Coronary artery (tissue), 2 donors: ENCODE measurements around the gene TCP11L2.
"Not testable (repeated sequence)": the region's sequence is repeated elsewhere in the genome, so short reads cannot be mapped to it uniquely, and the experiment has no call there.

Source experiments
- DNase-seq: peaks from one replicate; pipeline ENCODE4 v3.0.0-alpha.2; 2017; ENCODE audit warnings: low spot score
- H3K27ac ChIP-seq, 2 donors: fragments of 200-600 bp; sonication (generic); one replicate each; pipeline ENCODE4 v1.5.1; 2016 to 2019
- H3K4me3 ChIP-seq: fragments of 200-600 bp; sonication (generic); 2 replicates; pipeline ENCODE4 v1.5.1; 2016; ENCODE audit warnings: mild to moderate bottlenecking, moderate library complexity
- CTCF ChIP-seq: fragments of 200-600 bp; sonication (generic); IDR thresholded peaks from one replicate; pipeline ENCODE4 v1.5.1; 2019; ENCODE audit warnings: antibody characterized with exemption

The TCP11L2 gene

GRCh38 chr12:106364261-106364660 lies 61.7 kb downstream of the TCP11L2 start:
- no peak for TF ChIP-seq CTCF
- Histone ChIP-seq H3K27ac (no peak overlapping the region), H3K4me3 (no peak overlapping the region)
- DNase-seq, result no peak

GRCh38 chr12:106369624-106370346 lies 67.3 kb downstream of the TCP11L2 start:
- Histone ChIP-seq H3K27ac (no peak overlapping the region), H3K4me3 (no peak overlapping the region)
- no peak for TF ChIP-seq CTCF
- DNase-seq, result no peak

- Histone ChIP-seq H3K27ac (no peak overlapping the region), H3K4me3 (no peak overlapping the region)
- DNase-seq, result no peak
- no peak for TF ChIP-seq CTCF
These were observed 76.3 kb downstream of the TCP11L2 start for GRCh38 chr12:106378788-106379187.

GRCh38 chr12:106380954-106381353 lies 78.4 kb downstream of the TCP11L2 start:
- no peak for DNase-seq
- Histone ChIP-seq H3K27ac (no peak overlapping the region), H3K4me3 (no peak overlapping the region)
- TF ChIP-seq CTCF, result no peak

GRCh38 chr12:106381866-106382265 lies 79.3 kb downstream of the TCP11L2 start:
- not testable (repeated sequence) for DNase-seq, H3K4me3 ChIP-seq, H3K27ac ChIP-seq

- H3K4me3 ChIP-seq, result no peak overlapping the region
- no peak overlapping the region for H3K27ac ChIP-seq
- no peak for TF ChIP-seq CTCF
- DNase-seq, result no peak
These were observed 84.4 kb downstream of the TCP11L2 start for GRCh38 chr12:106386813-106387535.

GRCh38 chr12:106387848-106388377 lies 85.4 kb downstream of the TCP11L2 start:
- Histone ChIP-seq H3K27ac (no peak overlapping the region), H3K4me3 (no peak overlapping the region)
- no peak for TF ChIP-seq CTCF
- no peak for DNase-seq
